Stimulated activated CD4-positive, alpha-beta T cell treated with anti-CD3 and anti-CD28 coated beads, TNF-alpha, amount 100 ng/mL, for 1 hour (primary cell): Measurements from ENCODE around the gene ST6GALNAC5.
A peak's percentile ranks its signal among the peaks of the same experiment; 100 is the strongest.
"Not testable (repeated sequence)": the region's sequence is repeated elsewhere in the genome, so short reads cannot be mapped to it uniquely, and the experiment has no call there.

Source experiments
- DNase-seq, 3 donors: peaks; one replicate each; pipeline ENCODE4 v3.0.0-alpha.2; 2020; ENCODE audit warnings: low read depth in 3 of 3, low spot score in 1 of 3

The ST6GALNAC5 gene

GRCh38 chr1:76865696-76866286 lies 1.5 kb upstream of the ST6GALNAC5 start:
- DNase-seq, result no peak

DNA sequence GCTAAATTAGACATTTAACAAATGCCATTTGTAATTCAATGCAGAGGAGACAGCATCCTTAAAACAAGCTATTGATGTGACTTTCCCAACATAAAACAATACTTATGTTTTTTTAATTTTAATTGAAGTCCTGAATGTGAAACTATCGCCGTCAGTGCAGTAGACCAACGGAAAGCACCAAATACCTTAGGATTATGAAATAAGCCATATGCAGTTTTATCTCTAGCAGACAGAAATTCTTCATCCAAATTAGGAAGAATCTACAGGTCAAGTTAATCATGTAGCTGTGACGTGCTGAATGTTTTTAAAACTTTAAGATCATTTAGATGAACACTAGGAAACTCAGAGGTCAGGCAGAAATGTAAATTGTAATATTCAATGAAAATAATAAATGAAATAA lies 714 bp upstream of the ST6GALNAC5 start:
- no peak for DNase-seq

DNA sequence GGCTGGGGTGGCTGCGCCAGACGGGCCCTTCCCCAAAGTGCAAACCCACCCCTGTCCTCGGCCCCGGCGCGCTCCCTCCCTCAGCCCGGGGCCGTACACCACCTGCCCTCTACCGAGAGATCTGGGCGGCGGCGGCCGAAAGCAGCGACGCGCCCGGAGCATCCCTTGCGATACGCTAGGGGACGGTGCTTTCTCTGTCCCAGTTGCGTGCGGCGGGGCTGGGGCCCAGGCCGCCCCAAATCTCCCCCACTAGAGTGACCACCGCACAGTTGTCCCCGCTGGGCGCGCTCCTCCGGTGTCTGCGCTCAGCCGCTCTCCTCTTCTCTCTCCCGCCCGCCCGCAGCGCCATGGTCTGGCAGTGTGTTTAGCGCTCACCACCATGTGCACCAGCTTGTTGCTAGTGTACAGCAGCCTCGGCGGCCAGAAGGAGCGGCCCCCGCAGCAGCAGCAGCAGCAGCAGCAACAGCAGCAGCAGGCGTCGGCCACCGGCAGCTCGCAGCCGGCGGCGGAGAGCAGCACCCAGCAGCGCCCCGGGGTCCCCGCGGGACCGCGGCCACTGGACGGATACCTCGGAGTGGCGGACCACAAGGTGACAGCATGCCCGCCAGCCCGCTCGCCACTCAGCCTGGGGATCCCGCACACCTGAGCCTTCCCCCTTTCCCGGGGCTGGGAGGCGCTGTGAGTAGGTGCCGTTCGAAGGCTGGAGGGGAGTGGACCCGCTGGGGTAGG lies 1.0 kb downstream of the ST6GALNAC5 start:
- DNase-seq, result no peak

DNA sequence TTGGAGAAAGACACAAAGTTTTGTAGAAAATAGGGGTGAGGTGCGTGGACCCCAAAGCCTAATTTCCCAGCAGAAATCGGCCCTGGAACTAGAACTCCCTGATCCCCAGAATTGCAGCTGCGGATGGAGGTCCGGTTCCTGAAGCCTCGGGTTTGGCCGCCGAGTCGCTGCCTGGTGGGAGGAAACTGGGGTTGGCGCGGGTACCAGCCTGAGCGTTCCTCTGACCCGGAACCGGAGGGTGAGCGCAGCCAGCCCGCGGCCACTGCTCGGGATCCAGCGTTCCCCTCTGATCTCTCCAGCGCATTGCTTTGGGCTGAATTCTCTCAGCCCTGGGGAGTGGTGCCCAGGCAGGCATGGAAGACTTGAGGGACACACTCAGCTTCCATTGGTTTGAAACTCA lies 1.6 kb downstream of the ST6GALNAC5 start:
- no peak for DNase-seq

DNA sequence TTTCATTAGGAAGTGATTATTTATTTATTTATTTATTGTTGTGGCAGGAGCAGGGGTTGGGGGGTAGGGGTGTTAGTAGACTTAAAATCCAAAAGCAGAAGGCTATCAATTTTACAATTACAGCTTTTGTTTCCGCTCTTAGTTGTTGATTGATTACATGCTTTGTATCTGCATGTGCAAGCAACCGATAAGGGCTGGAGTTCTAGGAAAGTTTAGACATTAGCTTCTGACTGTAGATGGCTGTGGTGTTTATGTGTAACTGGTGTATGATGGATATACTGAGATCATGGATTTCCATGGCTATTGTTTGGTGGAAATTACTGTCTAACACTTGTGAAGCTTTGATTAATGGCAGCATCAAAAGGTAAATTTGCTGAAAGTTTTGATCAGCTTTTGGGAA lies 2.8 kb downstream of the ST6GALNAC5 start:
- DNase-seq, result no peak

DNA sequence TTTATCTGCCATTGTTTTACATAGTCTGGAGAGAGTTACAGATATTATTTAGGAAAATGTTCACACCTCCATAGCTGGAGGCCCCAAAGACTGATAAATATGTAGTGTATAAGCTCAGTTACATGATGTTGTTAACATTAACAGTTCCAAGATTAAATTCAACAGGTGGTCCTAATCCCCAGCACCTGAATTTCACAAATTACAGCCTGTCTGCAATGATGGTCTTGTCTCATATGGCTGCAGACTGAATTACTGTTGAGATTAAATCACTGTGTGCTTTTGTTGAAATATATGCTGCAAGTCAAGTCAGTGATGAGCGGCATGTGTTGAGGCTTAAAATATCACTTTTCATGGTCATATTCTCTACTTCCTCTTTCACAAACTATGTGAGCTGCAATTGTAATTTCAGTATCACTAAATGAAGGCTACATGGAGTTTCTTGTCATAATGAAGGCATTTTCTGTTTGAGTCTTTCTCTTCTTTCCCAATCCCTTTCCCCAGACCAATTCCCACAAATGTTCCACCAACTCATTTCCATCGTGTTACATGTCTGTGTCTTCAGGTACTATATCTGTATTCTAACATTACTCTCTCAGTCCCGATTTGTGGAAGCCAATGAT lies 4.2 kb downstream of the ST6GALNAC5 start:
- DNase-seq, result no peak

- no peak for DNase-seq
Observed at GRCh38 chr1:76872944-76873343, 5.7 kb downstream of the ST6GALNAC5 start.

- DNase-seq, result no peak
Observed at GRCh38 chr1:76876655-76877395, 9.5 kb downstream of the ST6GALNAC5 start.

DNA sequence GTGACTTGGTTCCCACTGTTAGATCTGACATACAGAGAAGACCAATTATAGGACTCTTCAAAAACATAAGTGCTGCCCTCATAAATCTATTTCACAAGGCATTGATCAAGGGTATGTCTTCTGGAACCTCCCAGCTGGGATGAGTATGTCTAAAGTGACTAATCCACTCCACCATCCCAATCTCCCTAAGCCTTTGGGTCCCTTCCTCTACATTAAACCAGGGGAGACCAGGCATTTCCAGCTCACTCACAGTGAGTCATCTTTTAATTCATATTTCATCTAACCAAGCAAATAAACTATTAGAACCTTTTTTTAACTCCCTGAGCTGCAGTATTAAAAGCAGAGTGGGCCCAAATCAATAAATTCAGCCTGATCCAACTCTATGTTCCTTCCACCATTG lies 11.7 kb downstream of the ST6GALNAC5 start:
- not testable (repeated sequence) for DNase-seq

- DNase-seq, result no peak
Observed at GRCh38 chr1:76881762-76882161, 14.5 kb downstream of the ST6GALNAC5 start.

- no peak for DNase-seq
Observed at GRCh38 chr1:76891931-76892622, 24.8 kb downstream of the ST6GALNAC5 start.

DNA sequence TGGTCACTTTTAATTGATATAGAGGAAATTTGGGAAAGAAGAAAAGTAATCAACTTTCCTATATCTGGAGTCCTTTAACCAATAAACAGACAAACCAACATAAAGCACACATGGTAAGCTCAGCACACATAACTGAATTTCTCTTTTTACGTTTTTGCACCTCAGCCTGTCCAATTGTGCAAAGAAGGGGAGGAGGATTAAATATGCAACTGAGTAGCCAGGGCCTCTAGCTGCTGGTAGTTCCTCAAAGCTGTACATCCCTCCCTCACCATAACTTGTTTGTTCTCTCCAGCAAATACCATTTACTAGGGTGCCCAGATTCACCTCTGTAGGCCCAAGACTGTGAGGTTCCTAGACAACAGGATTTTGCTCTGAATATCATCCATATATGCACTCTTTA lies 25.4 kb downstream of the ST6GALNAC5 start:
- DNase-seq, result no peak

DNA sequence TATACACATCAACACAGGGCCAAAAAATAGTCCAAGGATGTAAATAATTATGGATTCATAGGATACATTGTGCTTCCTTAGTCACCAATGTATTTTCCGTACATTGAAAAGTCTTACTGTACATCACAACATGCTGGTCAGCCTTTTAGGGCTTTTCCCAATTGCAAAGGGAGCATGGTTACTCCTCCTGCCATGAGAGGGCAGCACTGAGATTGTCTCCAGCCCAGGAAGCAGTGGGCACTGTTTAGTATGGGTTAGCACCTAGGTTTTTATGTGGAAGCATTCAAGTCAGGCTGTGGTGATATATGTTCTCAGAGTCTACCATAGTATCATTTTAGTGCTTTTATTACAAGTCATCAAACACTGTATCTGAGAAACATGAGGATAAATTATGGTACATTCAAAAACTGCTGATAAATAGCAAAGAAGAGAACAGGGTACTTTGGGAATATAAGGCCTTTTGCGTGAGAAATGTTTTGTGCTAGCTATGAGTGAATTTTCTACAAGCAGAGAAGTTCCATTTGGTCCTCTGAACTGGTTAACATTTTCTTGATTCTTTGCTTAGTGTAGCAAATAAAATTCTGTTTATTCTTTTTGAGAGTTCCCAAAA lies 34.0 kb downstream of the ST6GALNAC5 start:
- DNase-seq, result peak in 1 of 3 donors; percentile 2

GRCh38 chr1:76905876-76906595 lies 38.8 kb downstream of the ST6GALNAC5 start:
- no peak for DNase-seq

DNA sequence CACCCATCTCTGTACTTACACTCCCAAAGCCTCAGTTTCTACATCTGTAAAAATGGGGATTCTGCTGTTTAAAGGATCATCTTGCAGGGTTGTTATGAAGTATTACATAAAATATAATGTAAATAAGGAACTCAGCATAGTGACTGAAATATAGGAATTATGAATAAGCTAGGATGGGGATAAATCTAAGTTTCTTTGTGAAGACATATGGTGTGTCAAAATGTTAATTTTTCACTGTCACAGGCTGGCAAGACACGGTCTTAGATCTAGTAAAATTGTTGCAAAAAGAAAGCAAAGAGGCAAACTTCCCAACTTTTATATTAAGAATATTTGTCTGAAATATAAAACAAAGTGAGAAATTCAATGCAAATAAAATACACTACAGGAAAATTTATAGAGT lies 42.0 kb downstream of the ST6GALNAC5 start:
- DNase-seq, result no peak

DNA sequence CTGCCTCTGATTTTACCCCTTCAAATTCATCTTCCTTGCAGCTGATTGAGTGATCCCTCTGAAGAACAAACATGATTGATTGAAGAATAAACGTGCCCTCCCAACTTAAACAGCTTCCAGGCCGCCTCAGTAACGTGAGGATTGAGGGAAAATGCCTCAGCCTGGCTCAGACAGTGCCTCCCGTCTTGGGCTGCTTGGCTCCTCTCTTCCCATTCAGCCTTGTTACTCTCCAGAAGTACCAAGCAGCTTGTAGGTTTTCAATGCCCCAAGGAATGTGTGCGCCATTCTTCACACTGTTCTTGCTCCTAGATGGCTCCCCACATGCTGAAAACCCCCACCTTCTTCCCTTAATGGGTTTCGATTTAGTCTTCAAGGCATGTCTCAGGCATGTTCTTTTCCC lies 51.8 kb downstream of the ST6GALNAC5 start:
- no peak for DNase-seq

DNA sequence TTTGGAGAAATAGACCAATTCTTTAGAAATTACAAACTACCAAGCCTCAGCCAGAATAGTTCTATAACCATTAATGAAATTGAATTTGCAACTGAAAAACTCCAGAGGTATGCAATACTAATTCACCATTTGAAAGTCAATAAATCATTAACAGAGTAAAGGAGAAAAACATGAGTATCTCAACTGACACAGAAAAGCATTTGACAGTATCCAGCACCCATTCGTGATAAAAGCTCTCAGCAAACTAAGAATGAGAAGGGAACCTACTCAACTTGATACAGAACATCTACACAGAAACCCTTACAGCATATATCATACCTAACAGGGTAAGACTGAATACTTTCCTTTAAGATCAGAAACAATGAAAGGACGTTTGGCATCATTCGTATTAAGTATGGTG lies 54.3 kb downstream of the ST6GALNAC5 start:
- no peak for DNase-seq

GRCh38 chr1:76925825-76926224 lies 58.5 kb downstream of the ST6GALNAC5 start:
- DNase-seq, result no peak

GRCh38 chr1:76928522-76928921 lies 61.2 kb downstream of the ST6GALNAC5 start:
- no peak for DNase-seq

- DNase-seq, result no peak
Observed at GRCh38 chr1:76929136-76929535, 61.9 kb downstream of the ST6GALNAC5 start.
